ENCODE results near the gene BTF3.

- no peak for TF ChIP-seq CTCF (conservative IDR thresholded peaks at IDR 0.05; ENCODE audit: low read depth in 2 of 2)
- TF ChIP-seq EZH2phosphoT487 (IDR thresholded peaks at IDR 0.05; ENCODE audit: unreplicated experiment), result no peak
- TF ChIP-seq REST (IDR thresholded peaks at IDR 0.05; ENCODE audit: unreplicated experiment), result no peak
- TF ChIP-seq JUNB (IDR thresholded peaks at IDR 0.05; ENCODE audit: unreplicated experiment), result no peak
- TF ChIP-seq POLR2AphosphoS5 (IDR thresholded peaks at IDR 0.05; ENCODE audit: low read depth), result no peak
- no peak for TF ChIP-seq EZH2 (IDR thresholded peaks at IDR 0.05; ENCODE audit: low read depth, unreplicated experiment)
- TF ChIP-seq ETS1 (IDR thresholded peaks at IDR 0.05), result no peak
- TF ChIP-seq CREB1 (CRISPR knock-in tag; IDR thresholded peaks at IDR 0.05; ENCODE audit: low read depth), result no peak
- no peak for TF ChIP-seq ZNF331 (CRISPR knock-in tag; IDR thresholded peaks at IDR 0.05; ENCODE audit: low read depth)
Observed at GRCh38 chr5:73528248-73528647, 30.0 kb downstream of the BTF3 start.
